ENCODE data around the gene KCNA5.

The KCNA5 gene

DNA sequence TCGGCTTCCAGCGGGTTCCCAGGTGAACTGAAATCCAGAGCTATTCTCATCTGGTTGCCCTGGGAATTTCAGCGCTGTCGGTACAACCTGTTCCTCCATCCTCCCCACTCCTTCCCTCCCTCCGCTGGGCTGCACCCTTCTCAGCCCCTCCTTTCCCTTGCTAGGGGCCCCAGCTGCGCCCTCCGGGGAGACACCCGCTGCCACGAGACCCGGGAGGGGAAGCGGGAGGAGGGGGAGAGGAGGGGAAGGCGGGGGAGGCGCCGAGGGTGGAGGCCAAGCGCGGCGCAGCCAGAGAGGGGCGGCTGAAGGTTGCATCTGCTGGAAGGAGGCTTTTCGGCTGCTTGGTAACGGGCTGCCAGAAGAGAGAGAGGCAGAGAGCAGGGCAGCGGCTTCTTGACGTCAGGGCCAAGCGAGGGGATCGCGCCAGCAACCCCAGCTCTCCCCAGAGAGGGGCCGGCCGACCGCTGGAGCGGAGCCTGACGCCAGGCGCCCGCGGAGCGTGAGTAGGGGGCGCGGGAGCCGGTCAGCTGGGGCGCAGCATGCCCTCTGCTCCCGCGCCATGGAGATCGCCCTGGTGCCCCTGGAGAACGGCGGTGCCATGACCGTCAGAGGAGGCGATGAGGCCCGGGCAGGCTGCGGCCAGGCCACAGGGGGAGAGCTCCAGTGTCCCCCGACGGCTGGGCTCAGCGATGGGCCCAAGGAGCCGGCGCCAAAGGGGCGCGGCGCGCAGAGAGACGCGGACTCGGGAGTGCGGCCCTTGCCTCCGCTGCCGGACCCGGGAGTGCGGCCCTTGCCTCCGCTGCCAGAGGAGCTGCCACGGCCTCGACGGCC is at the start of gene KCNA5:
TSS of gene KCNA5 (plus strand) at position 291 of the 831 bp plus-strand sequence. CDS start at position 560, 269 bp downstream.
- in situ Hi-C loops (cut with MboI; ENCODE audit: low sequenced_read_pairs): no loop called here

DNA sequence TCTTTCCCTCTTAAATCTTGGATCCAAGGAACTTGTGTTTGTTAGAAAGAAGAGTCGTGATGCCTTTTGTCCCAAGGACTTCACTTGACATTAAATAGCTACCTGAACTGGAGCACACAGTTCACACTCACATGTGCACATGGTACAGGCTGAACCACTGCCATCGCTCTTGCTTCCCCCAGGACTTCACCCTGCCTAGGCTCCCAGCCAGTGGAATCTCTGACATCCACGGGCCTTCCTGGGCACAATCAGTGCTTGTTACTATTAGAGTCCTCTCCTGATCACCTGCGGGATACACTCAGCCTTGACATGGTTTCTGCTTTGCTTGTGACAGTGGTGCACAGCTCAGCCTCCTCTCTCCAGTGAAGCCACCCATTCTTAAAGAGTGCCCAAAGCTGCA is 49.1 kb upstream of the KCNA5 start:
- in situ Hi-C loops (cut with MboI; ENCODE audit: low sequenced_read_pairs): no loop called here

DNA sequence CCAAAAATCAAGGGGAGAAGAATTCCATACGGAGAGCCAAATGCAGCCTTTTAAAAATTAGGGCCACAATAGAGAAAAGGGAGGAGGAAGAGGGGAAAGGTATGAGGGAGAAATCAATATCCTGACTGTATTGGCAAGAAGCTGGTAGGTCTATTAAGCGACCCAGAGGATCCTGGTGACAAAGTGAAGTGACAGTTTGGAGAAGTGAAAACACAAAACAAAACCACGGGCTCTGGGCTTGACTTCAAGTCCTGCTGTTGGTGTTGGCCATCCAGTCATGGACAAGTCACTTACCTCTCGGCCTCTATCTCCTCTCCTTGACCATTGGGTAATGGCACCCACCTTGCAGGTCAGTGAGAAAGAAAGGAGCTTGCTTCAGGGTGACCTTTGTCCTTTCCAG is 47.0 kb upstream of the KCNA5 start:
- in situ Hi-C loops (cut with MboI; ENCODE audit: low sequenced_read_pairs): no loop called here

DNA sequence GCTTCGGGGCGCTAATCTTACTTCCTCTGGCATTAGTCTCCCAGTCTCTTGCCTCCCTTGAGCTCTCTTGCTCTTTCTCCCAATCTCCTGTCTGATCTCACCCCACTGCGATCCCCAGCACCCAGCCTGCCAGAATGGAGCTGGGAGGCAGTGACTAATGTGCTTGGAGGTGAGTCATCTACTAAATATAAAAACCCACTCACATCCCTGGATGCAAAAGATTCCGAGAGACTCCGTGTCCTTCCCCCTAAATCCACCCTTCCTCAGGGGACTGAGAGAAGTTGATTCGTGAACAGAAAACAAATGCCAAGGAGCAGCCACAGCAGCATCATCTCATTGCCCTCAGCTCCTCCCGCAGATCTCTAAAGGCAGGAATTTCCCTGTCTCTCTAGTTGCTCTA is 45.7 kb upstream of the KCNA5 start:
- in situ Hi-C loops (cut with MboI; ENCODE audit: low sequenced_read_pairs): no loop called here

DNA sequence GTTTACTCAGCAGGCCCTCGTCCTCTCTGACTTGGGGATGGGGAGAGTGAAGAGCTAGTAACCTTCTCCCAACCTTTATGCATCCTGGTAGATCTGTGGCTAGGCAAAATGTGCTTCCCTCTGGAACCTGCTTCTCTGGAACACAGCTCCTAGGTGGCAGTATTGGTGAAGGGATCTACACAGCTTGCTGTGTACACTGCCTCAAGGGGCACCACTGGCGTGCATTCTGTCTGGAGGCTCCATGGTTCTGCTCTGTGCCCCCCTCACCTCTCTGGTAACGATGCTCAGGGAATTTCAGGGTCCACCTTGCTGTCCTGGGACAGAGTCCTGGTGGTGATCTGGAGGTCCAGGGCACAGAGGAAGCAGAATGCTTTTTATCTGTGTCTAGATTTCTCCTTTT is 43.5 kb upstream of the KCNA5 start:
- in situ Hi-C loops (cut with MboI; ENCODE audit: low sequenced_read_pairs): no loop called here

DNA sequence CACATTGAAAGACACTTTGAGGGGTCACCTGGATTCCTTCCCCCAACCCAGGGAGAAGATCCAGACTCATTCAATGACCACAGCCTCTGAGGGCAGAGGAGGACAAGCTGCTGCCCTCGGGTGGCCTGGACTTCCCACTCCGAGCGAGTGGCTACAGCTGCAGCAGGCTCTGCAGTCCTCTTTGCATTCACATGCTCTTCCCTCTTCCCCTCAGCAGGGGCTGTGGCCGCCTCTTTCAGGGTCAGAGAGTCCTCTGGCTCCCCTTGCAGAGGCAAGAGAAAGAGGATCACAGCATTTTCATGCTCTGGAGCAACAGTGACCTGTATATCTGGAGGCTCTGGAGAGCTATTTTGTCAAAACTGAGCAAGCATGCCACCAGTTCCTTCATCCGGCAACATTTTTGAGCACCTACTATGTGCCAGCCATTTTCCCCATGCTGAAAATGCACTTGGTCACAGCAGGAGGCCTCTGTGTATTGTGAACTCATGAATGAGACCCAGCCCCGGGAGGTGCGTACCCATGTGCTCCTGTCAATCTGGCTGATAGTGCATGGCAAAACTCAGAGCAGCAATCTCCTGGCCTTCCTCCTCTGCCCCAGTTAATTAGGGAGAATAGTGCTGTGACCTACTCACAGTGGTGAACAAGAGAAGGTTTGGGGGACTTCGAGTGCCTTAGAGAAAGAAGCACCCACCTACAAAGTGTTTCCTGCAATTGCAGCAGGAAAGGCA is 42.9 kb upstream of the KCNA5 start:
- in situ Hi-C loops (cut with MboI; ENCODE audit: low sequenced_read_pairs): no loop called here

DNA sequence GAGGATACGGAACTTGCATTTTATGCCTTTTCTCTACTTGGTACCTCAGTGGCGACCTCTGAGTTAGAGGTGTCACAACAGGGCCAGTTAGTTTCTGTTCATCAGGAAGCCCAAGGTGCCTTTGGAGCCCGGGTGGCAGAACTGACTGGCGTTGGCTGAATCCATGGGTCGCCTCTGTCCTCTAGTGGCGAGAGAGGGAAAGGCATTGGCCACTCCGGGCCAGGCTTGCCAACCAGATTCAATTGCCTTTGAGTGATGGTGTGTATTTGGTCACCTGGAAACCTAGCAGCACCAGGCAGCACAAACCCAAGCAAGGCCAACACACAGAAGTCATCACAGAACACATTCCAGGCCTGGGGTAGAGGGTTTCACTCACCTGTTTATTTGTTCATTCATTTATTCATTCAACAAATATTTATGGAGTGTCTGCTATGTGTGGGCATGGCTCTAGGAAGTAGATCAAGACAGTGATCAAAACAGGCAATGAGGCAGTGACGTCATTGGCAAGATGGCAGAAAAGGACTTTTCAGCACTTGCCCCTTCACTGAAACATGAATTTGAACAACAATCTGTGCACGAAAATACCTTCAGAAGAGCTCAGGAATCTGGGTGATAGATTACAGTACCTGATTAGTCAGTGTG is 40.5 kb upstream of the KCNA5 start:
- in situ Hi-C loops (cut with MboI; ENCODE audit: low sequenced_read_pairs): no loop called here

DNA sequence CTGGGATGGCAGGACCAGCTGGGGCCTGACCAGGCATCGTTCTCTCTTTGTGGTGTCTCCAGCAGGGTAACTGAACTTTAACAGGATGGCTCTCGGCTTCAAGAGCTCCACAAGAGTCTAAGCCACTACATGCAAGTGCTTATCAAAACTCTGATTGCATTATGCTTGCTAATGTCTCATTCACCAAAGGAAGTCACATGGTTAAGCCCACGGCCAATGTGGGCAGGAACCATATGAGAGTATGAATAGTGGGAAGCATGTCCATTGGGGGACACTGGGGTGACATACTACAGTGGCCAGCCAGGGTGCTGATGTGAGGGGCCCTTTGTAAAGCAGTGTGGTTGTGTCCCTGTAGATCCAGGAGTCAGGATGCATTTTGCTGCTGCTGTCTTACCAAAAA is 35.0 kb upstream of the KCNA5 start:
- in situ Hi-C loops (cut with MboI; ENCODE audit: low sequenced_read_pairs): no loop called here

DNA sequence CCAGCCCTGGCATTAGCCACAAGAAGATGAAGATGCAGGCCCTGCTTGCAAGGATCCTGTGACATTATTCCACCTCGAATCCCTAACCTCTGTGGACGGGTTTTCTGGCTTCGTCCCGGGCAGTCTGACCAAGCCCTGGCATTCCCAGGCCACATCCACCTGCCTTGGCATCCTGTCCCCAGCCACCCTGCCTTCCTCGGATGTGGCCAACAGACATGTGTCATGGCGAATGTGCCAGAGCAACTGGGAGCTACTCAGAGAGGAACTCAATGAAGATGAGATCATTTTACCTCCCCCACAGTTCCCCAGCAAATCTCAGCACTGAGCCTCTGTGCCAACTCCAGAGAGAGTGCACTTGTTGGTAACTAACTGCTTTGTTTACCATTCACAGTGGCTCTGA is 33.5 kb upstream of the KCNA5 start:
- in situ Hi-C loops (cut with MboI; ENCODE audit: low sequenced_read_pairs): no loop called here

DNA sequence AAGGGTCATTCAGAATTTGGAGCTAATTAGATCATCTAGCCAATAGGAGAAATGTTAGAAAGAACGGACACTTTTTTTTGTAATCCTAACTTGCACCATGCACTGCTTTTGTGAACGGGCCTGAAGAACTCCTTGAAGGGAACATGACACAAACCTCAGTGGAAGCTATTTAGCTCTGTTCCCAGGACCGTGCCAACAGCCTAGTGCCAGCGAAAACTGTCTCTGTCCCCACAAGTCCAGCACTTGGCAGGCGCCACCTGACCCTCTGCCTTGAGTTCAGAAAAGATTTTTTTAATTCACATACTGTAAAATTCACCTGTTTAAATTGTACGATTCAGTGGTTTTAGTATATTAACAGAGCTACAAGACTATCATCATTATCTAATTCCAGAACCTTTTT is 31.3 kb upstream of the KCNA5 start:
- in situ Hi-C loops (cut with MboI; ENCODE audit: low sequenced_read_pairs): no loop called here

DNA sequence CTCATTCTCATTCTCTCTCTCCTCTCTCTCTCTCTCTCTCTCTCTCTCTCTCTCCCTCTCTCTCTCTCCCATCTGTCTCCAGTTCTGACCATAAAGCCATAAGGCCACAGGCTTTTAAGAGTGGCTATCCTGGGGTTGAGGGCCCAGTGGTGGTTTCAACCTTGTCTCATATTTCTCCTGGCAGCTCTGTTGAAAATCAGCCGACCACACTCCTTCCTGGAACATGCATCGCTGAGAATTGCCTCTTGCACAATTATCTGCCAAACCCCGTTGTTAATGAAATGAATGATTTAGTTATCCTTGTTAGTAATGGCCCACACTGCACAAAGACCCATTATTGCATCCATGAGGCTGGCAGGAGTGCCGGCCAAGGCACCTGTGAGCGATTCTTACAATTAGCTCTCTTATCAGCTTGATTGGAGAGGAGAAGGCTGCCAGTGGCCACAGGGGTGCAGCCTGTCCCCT is 30.4 kb upstream of the KCNA5 start:
- in situ Hi-C loops (cut with MboI; ENCODE audit: low sequenced_read_pairs): no loop called here

DNA sequence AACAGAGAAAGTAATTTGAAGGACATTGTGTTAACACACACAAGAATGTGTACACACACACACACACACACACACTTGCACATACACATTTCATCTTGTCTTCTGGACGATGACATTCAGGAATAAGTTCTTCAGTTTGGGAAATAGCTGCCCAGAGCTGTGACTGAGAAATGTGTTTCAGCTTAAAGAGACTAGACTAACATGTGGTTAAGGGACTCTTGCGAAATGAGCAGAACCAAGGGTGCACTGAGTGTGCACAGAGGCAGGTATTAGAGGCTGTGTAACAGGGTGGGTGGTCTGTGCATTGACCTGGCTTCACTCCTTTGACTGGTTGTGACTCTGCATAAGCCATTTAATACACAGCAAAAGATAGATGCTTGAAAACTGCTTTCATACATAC is 29.4 kb upstream of the KCNA5 start:
- in situ Hi-C loops (cut with MboI; ENCODE audit: low sequenced_read_pairs): no loop called here

DNA sequence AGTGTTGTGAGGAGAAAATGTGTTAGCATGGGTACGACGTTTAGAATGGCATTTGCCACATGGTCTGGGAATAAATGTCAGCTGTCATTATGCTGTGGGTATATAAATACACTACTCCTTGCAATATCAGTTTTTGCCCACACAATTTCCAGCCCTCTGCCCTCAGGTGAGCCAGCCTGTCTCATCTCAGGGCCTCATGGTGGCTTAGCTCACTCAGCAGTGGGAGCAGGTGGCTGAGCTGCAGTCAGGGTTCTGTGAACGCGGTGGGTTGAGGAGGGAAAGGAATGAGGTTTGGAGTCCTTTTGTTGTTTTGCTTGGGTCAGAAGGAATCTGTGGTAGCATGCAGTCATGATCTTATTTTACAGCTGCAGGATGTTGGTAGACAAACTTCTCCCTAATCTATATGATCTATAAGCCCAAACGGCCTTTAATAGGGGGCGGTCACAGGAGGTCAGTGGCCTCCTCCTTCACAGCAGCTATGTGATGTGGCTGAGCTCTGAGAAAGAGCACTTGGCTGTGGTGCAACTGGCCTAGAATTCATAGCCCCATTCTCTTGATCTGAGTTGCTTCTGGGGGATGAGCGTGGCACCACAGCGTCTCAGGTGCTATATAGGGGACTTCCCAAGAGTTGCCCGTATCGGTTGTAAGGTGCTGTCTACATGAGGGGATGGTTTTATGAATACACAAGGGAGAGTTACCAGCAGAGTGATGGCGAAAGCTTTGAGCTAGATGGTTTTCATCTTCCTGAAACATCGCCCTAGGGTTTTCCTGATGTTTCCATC is 27.8 kb upstream of the KCNA5 start:
- in situ Hi-C loops (cut with MboI; ENCODE audit: low sequenced_read_pairs): no loop called here

DNA sequence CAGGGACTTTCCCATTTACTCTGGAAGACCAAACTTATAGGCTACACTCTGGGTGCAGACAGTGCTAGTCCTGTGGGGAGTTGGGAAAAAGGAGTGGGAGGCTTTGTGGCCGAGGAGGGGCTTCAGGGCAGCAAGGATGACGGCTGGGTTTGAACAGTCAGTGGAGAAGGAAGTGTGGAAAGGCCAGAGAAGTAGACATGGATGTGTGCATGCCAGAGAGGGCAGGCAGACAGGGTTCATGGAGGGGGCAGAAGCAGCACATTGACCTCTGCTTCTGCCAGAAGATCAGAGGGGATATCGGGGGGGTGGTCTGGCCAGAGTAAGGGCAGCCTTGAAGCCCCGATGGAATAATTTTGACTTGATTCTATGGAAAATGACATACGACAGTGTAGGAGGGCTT is 27.2 kb upstream of the KCNA5 start:
- in situ Hi-C loops (cut with MboI; ENCODE audit: low sequenced_read_pairs): no loop called here

DNA sequence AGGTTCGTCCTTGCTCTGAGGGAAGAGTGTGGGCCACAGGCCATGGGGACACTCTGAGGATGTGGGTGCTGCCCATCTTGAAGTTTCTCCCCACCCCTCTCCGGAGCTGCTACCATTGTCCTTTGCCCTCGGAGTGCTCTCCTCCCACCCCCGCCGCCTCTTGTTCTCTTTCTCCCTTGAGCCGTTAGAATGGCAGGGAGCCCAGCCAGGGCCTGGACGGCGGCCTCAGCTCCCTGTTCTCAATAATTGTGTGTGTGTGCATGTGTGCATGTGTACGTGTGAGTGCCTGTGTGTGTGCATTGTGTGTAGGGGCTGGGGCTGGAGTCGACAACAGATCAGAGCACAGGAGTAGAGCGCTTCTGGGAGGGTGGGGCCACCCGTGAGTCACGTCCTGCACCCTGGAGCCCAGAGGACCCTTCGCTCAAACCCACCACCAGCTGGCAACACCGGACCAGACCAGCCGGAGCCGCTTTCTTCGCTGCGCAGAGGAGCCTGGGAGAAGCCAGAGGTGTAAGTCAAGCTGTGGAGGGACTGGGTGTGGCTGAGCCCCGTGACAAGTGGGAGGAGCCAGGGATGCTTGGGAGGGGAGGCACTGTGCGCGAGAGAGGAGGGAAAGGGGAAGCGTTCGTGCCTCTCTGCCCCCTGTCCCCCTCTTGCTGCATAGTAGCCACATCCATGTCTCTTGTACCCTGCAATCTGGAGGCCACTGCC is 25.9 kb upstream of the KCNA5 start:
- in situ Hi-C loops (cut with MboI; ENCODE audit: low sequenced_read_pairs): no loop called here

DNA sequence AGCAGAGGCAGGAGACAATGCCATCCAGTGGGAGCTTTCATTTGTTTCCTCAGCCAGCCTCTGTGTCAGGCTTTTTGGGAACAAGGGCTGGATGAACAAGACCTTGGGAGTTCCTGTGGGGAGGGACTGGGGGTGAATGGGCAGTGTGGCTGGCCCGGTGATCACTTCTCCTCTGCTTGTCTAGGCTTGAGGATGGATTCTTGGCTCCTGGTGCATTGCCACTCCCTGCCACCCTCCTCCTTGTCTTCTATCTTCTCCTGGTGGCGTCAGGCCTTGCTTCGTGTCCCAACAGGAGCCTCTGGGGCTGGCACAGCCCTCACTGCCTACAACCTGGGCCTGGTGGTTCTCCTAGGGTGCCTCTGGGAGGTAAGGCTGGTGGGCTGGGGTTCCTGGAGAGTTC is 25.0 kb upstream of the KCNA5 start:
- in situ Hi-C loops (cut with MboI; ENCODE audit: low sequenced_read_pairs): no loop called here

DNA sequence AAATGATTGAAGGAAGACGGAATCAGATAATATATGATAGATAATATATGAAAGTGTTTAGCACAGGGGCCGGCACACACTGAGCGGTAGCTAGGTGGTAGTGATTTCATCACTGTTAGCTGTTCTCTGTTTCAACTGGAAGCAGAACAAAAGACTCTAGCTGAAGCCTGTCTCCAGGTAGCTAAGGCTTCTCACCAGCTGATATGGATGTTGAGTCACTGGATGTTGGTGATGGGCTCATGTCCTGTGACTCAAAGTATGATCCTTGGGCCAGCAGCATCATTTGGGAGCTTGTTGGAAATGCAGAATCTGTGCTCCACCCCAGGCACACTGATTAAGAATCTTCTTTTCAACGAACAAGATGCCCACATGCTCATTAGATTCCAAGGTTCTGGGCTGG is 21.7 kb upstream of the KCNA5 start:
- in situ Hi-C loops (cut with MboI; ENCODE audit: low sequenced_read_pairs): no loop called here

DNA sequence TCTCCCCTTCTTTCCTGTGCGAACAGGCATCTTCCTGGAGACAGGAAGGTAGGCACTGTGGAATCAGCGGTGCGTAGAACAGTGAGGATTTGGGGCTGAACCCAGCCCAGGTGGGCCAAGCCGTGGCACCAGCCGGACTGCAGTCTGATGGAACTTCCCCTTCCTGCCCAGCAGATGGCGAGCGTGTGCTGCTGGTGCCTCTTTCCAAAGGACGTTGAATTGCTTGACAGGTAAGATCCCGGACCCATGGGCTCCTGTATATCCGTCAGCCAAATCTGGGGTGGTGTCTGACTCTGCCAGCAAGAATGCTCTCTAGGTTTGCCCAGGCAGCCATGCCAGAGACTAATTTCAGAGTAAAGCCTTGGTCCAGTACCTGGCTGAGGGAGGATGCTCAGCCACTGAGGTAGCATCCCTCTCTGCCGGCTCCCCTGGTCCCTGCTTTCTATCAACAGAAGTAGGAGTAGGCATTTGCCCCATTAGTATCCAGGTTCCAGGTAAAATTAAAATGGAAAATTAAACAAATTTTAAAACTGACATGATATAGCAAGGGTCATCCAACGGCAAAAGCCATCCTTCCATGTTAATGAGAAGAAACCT is 21.1 kb upstream of the KCNA5 start:
- in situ Hi-C loops (cut with MboI; ENCODE audit: low sequenced_read_pairs): no loop called here

DNA sequence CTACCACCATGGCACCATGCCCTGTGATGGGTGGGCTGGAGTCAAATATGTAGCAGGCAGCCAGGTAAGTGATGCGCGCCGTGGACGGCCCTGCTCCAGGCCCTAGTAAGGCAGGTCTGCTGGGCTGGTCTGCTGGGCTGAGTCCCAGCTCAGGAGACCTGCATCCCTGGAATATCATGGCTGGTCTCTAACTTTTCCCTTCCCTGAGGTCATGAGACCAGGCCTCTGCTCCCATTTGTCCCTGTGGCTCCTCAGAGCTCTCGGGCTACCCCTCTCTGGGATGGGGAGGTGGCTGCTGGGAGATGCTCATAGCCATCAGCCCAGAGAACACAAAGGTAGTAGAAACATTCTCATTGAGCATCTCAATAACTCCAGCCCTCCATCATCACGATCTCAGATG is 19.8 kb upstream of the KCNA5 start:
- in situ Hi-C loops (cut with MboI; ENCODE audit: low sequenced_read_pairs): no loop called here

DNA sequence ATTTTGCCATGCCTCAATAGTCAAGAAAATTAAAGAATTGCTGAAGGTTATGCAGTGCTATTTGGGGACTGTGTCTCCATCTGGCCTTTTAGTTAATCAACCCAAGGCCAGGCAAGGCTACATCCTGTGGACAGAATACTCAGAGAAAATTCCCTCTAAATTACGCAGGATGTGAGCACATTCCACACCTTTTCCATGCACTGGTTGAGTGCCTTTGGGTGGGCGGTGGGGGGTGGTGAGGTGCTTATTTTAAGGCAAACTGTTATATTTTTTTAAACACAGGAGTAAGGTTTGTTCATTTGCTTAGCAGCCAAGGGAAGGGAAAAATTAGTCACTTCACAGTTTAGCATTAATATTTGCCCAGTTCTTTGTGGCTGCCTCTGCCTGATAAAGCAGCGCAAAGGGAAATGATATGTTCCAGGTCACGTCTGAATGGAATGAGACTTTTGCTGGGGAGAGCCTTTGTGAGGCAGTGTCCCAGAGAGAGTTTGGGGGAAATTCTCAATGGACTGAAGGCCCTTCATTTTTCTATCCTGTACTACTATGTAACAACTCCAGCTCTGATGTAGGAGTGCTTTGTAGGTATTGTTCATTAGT is 17.2 kb upstream of the KCNA5 start:
- in situ Hi-C loops (cut with MboI; ENCODE audit: low sequenced_read_pairs): no loop called here
